A549 (cell line): ENCODE results near the gene TRIAP1. TPM values are rescaled to one million over a fixed set of nuclear protein-coding genes. Genes with fewer than 3 reads are reported as not detected.
"Not testable (repeated sequence)": the region's sequence is repeated elsewhere in the genome, so short reads cannot be mapped to it uniquely, and the experiment has no call there.

Experiments used
- ATAC-seq, 2 experiments: fragments of 200-7000 bp in 1 of 2; fragments of >200 bp in 1 of 2; cut with Nextera tagmentation in 1 of 2; cut with Tn5 transposase in 1 of 2; 3 replicates each; pipeline versions ENCODE4 v1.8.0 to v1.9.1; 2018 to 2020; ENCODE audit warnings: mild to moderate bottlenecking in 1 of 2, moderate library complexity in 1 of 2
- CTCF ChIA-PET: fragments of 300-600 bp; sonication (Branson Sonifier 250); formaldehyde crosslinking; extraction: SDS; loops from one replicate; lab custom pipeline; 2021; ENCODE audit warnings: antibody characterized with exemption, inconsistent platforms; lab: Yijun Ruan, JAX
- POLR2A ChIA-PET: fragments of 350-600 bp; formaldehyde crosslinking; extraction: SDS; loops from one replicate; lab custom pipeline; 2021; ENCODE audit warnings: antibody characterized with exemption, inconsistent platforms; lab: Yijun Ruan, JAX
- DNase-seq, 2 experiments: peaks; one replicate each; pipeline versions ENCODE4 v3.0.0 to v3.0.0-alpha.2; 2011 to 2016; ENCODE audit warnings: low read depth in 1 of 2, low spot score in 1 of 2
- FAIRE-seq: peaks from 2 replicates; lab custom pipeline; 2011; peaks lifted over from hg19 to GRCh38; lab: Jason Lieb, UNC
- H3K27ac ChIP-seq, 2 experiments: fragments of >200 bp; sonication (Bioruptor Twin); formaldehyde crosslinking; 3 replicates each; pipeline ENCODE4 v1.5.1; 2016 to 2017
- H3K4me1 ChIP-seq: fragments of >200 bp; sonication (Bioruptor Twin); formaldehyde crosslinking; 3 replicates; pipeline ENCODE4 v1.6.1; 2016
- H3K4me2 ChIP-seq: fragments of >200 bp; sonication (Bioruptor Twin); formaldehyde crosslinking; 3 replicates; pipeline ENCODE4 v1.6.1; 2016
- H3K4me3 ChIP-seq: fragments of >200 bp; sonication (Bioruptor Twin); formaldehyde crosslinking; 3 replicates; pipeline ENCODE4 v1.5.1; 2016
- H3K9me3 ChIP-seq: fragments of >200 bp; sonication (Bioruptor Twin); formaldehyde crosslinking; 3 replicates; pipeline ENCODE4 v1.6.1; 2016
- BHLHE40 ChIP-seq: IDR thresholded peaks from 2 replicates; pipeline ENCODE4 v1.6.1; 2012; ENCODE audit warnings: low read depth, low read length, inconsistent platforms
- CBX2 ChIP-seq: fragments of 200-600 bp; sonication (generic); IDR thresholded peaks from 2 replicates; pipeline ENCODE4 v1.6.1; 2016; ENCODE audit warnings: low read depth, mild to moderate bottlenecking, borderline replicate concordance
- CEBPB ChIP-seq, 2 experiments: fragments of >200 bp in 1 of 2; sonication (Bioruptor Twin) in 1 of 2; formaldehyde crosslinking in 1 of 2; IDR thresholded peaks; 2 replicates each; pipeline ENCODE4 v1.6.1; 2012 to 2016
- E2F6 ChIP-seq: IDR thresholded peaks from 2 replicates; pipeline ENCODE4 v1.6.1; 2012; ENCODE audit warnings: low read depth, borderline replicate concordance
- EHMT2 ChIP-seq: fragments of 200-600 bp; sonication (generic); IDR thresholded peaks from 2 replicates; pipeline ENCODE4 v1.6.1; 2016; ENCODE audit warnings: antibody characterized with exemption, low read depth, mild to moderate bottlenecking, moderate library complexity
- ESRRA ChIP-seq: fragments of 150-350 bp; IDR thresholded peaks from 2 replicates; pipeline ENCODE4 v1.6.1; 2014; ENCODE audit warnings: mild to moderate bottlenecking, low read length, borderline replicate concordance
- HEYL ChIP-seq: fragments of 250-450 bp; sonication (Bioruptor Pico); IDR thresholded peaks from 2 replicates; pipeline ENCODE4 v1.8.0; 2021; ENCODE audit warnings: mild to moderate bottlenecking, moderate library complexity
- HOXA7 ChIP-seq: fragments of 250-450 bp; sonication (Bioruptor Pico); IDR thresholded peaks from 2 replicates; pipeline ENCODE4 v1.5.0; 2020; ENCODE audit warnings: mild to moderate bottlenecking, moderate library complexity
- JUN ChIP-seq, 2 experiments: fragments of >200 bp; sonication (Bioruptor Twin); formaldehyde crosslinking; IDR thresholded peaks; 2 replicates in 1 of 2; 3 replicates in 1 of 2; pipeline ENCODE4 v1.6.1; 2016 to 2017
- KDM1A ChIP-seq: fragments of 200-600 bp; sonication (generic); IDR thresholded peaks from 2 replicates; pipeline ENCODE4 v1.6.1; 2016; ENCODE audit warnings: low read depth, mild to moderate bottlenecking
- MAFK ChIP-seq: fragments of 450-650 bp; IDR thresholded peaks from 2 replicates; pipeline ENCODE4 v1.6.1; 2014; ENCODE audit not compliant: partially characterized antibody
- POLR2AphosphoS2 ChIP-seq: conservative IDR thresholded peaks from 2 replicates; pipeline ENCODE4 v1.6.1; 2012; ENCODE audit warnings: low read length, improper control_type of control experiment, inconsistent platforms
- RARB ChIP-seq: fragments of 250-450 bp; sonication (Bioruptor Pico); IDR thresholded peaks from 2 replicates; pipeline ENCODE4 v1.8.0; 2021; ENCODE audit warnings: mild to moderate bottlenecking, moderate library complexity
- REST ChIP-seq: fragments of 200-600 bp; sonication (generic); IDR thresholded peaks from 2 replicates; pipeline ENCODE4 v1.6.1; 2016; ENCODE audit warnings: antibody characterized with exemption, mild to moderate bottlenecking, moderate library complexity
- RFX5 ChIP-seq: fragments of 450-650 bp; IDR thresholded peaks from 2 replicates; pipeline ENCODE4 v1.7.1; 2014; ENCODE audit warnings: antibody characterized with exemption, mild to moderate bottlenecking, moderate library complexity
- RNF2 ChIP-seq: fragments of 200-600 bp; sonication (generic); IDR thresholded peaks from 2 replicates; pipeline ENCODE4 v1.6.1; 2016; ENCODE audit warnings: low read depth, mild to moderate bottlenecking, antibody characterized with exemption, moderate library complexity, borderline replicate concordance
- TFCP2L1 ChIP-seq: fragments of 250-450 bp; sonication (Bioruptor Pico); IDR thresholded peaks from 2 replicates; pipeline ENCODE4 v1.5.0; 2021; ENCODE audit warnings: mild to moderate bottlenecking
- ZC3H11A ChIP-seq: fragments of 450-650 bp; IDR thresholded peaks from 2 replicates; pipeline ENCODE4 v1.6.1; 2014; ENCODE audit warnings: antibody characterized with exemption, mild to moderate bottlenecking
- ZNF302 ChIP-seq: fragments of 250-450 bp; sonication (Bioruptor Pico); IDR thresholded peaks from 2 replicates; pipeline ENCODE4 v1.9.0; 2021; ENCODE audit warnings: inconsistent platforms, mild to moderate bottlenecking, moderate library complexity
- WGBS: methylation state at CpG from one replicate; pipeline ENCODE4 v1.1.6; 2017; ENCODE audit errors: missing lambda C conversion rate; 5-methylcytosine and 5-hydroxymethylcytosine counted together
- polyA plus RNA-seq, 4 experiments: library from polyadenylated mRNA; depleted of rRNA in 3 of 4; stranded (reverse); fragments of >200 nt; fragmentation: RNase III in 1 of 4; extraction: RNeasy Plus Mini Kit Qiagen cat#74134 plus additional on column Dnase treatment in 1 of 4; gene quantifications; 2 replicates in 3 of 4; 3 replicates in 1 of 4; pipeline ENCODE4 v1.2.3, GENCODE V29; 2011 to 2017

TRIAP1 gene
- polyA plus RNA-seq, 2 of the 4 experiments (the other 2 are of a cell fraction): 70.9 to 114 TPM

- Histone ChIP-seq H3K4me3 (no peak overlapping the region), H3K27ac (no peak overlapping the region)
- no peak for TF ChIP-seq ZC3H11A
- no peak for TF ChIP-seq TFCP2L1 (CRISPR knock-in tag)
- no peak for TF ChIP-seq ESRRA
- no peak for TF ChIP-seq BHLHE40
- TF ChIP-seq RARB: no peak
- no peak for TF ChIP-seq EHMT2
- no peak for TF ChIP-seq RNF2
- TF ChIP-seq RFX5: no peak
- no peak for TF ChIP-seq E2F6
- TF ChIP-seq HOXA7 (CRISPR knock-in tag): no peak
- no peak for TF ChIP-seq ZNF302 (CRISPR knock-in tag)
- TF ChIP-seq KDM1A: no peak
- TF ChIP-seq JUN (IDR thresholded peaks at IDR 0.05): no peak
- no peak for TF ChIP-seq HEYL
- TF ChIP-seq CBX2: no peak
- TF ChIP-seq, all 56 proteins: peak for 0
- Histone ChIP-seq H3K4me1 (peaks cover 17% of the 10 kb centered on the region), H3K9me3 (no peaks in the 10 kb centered on the region), H3K4me2 (peak overlapping the region; percentile 90)
- POLR2A ChIA-PET: interaction anchor here (1.4 kb wide), 1 partner anchor 11 kb away, joined by 3 read pairs; no protein-coding TSS in a partner anchor
- no peak for DNase-seq
- CTCF ChIA-PET: interaction anchor here (0.6 to 2.5 kb wide), 7 partner anchors 8 to 92 kb away, joined by 3 to 12 read pairs (median 3); no protein-coding TSS in a partner anchor
- WGBS: 94% methylated on average over 4 of the region's 4 CpGs
- FAIRE-seq: no peak
- ATAC-seq: no peak
Observed at GRCh38 chr12:120447992-120448391, 1.8 kb upstream of the TRIAP1 start.

GRCh38 chr12:120446844-120447178 lies 627 bp upstream of the TRIAP1 start:
- CTCF ChIA-PET: interaction anchor here (0.7 to 2.5 kb wide), 7 partner anchors 8 to 90 kb away, joined by 3 to 12 read pairs (median 4); no protein-coding TSS in a partner anchor

GRCh38 chr12:120444676-120445075 lies 1.5 kb downstream of the TRIAP1 start:
- H3K9me3 ChIP-seq: no peaks in the 10 kb centered on the region
- 82% methylated on average over 2 of the region's 2 CpGs for WGBS
- peak overlapping the region; percentile 84; the same call in 2 of the 3 replicates for H3K4me3 ChIP-seq
- H3K27ac ChIP-seq: no peak overlapping the region
- H3K4me1 ChIP-seq: peaks cover 20% of the 10 kb centered on the region
- ATAC-seq (no peak), DNase-seq (no peak), FAIRE-seq (no peak)
- H3K4me2 ChIP-seq: peak overlapping the region; percentile 82
- ChIA-PET CTCF (interaction anchor here (0.8 to 10.1 kb wide), 4 partner anchors 9 to 88 kb away, joined by 4 to 99 read pairs (median 4); partner anchors contain the start of gene SRSF9), POLR2A (no interaction called here)
- TF ChIP-seq POLR2AphosphoS2: no peak
- TF ChIP-seq RNF2: no peak
- no peak for TF ChIP-seq E2F6
- TF ChIP-seq REST: no peak
- TF ChIP-seq MAFK: no peak
- TF ChIP-seq CEBPB (IDR thresholded peaks at IDR 0.05): peak in 1 of 2 experiments; percentile 48; a peak in 1 of 4 replicates
- TF ChIP-seq ESRRA: peak; percentile 79; the same call in 1 of the 2 replicates
- TF ChIP-seq KDM1A: no peak

More at GRCh38 chr12:120446844-120447178, 627 bp upstream of the TRIAP1 start:
- H3K9me3 ChIP-seq, ATAC-seq, DNase-seq, FAIRE-seq, POLR2A ChIA-PET: not testable (repeated sequence)
- 9% methylated on average over 17 of the region's 17 CpGs for WGBS
- Histone ChIP-seq H3K4me2 (peak overlapping the region; percentile 90), H3K4me1 (peaks cover 17% of the 10 kb centered on the region), H3K27ac (peak overlapping the region; percentile 93 to 97), H3K4me3 (peak overlapping the region; percentile 84)
